GM23248 (cell line): ENCODE data around the gene ASMT. TPM values are rescaled to one million over a fixed set of nuclear protein-coding genes. Genes with fewer than 3 reads are reported as not detected.
"Not testable (repeated sequence)": the region's sequence is repeated elsewhere in the genome, so short reads cannot be mapped to it uniquely, and the experiment has no call there.

Experiments used
- DNase-seq: peaks from one replicate; pipeline ENCODE4 v3.0.0-alpha.2; 2015
- H2AFZ ChIP-seq: fragments of 200-600 bp; sonication (generic); 2 replicates; pipeline ENCODE4 v1.6.1; 2016; ENCODE audit warnings: antibody characterized with exemption
- H3F3A ChIP-seq: fragments of 200-600 bp; sonication (generic); 2 replicates; pipeline ENCODE4 v1.6.1; 2016; ENCODE audit warnings: mild to moderate bottlenecking, antibody characterized with exemption, mixed run types; ENCODE audit not compliant: insufficient read depth
- H3K27ac ChIP-seq: fragments of 200-600 bp; sonication (generic); 2 replicates; pipeline ENCODE4 v1.5.1; 2016; ENCODE audit warnings: mild to moderate bottlenecking
- H3K27me3 ChIP-seq: fragments of 200-600 bp; sonication (generic); replicated peaks from 2 replicates; pipeline ENCODE4 v1.6.1; 2016; ENCODE audit warnings: mild to moderate bottlenecking; ENCODE audit not compliant: insufficient read depth
- H3K36me3 ChIP-seq: fragments of 200-600 bp; sonication (generic); 2 replicates; pipeline ENCODE4 v1.6.1; 2016; ENCODE audit warnings: low read depth, mild to moderate bottlenecking
- H3K4me1 ChIP-seq: fragments of 200-600 bp; sonication (generic); 2 replicates; pipeline ENCODE4 v1.6.1; 2016; ENCODE audit warnings: mild to moderate bottlenecking; ENCODE audit not compliant: insufficient read depth
- H3K4me2 ChIP-seq: fragments of 200-600 bp; sonication (generic); one replicate; pipeline ENCODE4 v1.6.1; 2016; ENCODE audit warnings: mild to moderate bottlenecking; ENCODE audit not compliant: unreplicated experiment
- H3K4me3 ChIP-seq: fragments of 200-600 bp; sonication (generic); 2 replicates; pipeline ENCODE4 v1.5.1; 2016; ENCODE audit warnings: mild to moderate bottlenecking
- H3K79me2 ChIP-seq: fragments of 200-600 bp; sonication (generic); 2 replicates; pipeline ENCODE4 v1.6.1; 2016; ENCODE audit warnings: mild to moderate bottlenecking; ENCODE audit not compliant: insufficient read depth
- H3K9ac ChIP-seq: fragments of 200-600 bp; sonication (generic); 2 replicates; pipeline ENCODE4 v1.6.1; 2016; ENCODE audit warnings: mild to moderate bottlenecking
- H3K9me2 ChIP-seq: fragments of 200-600 bp; sonication (generic); 2 replicates; pipeline ENCODE4 v1.6.1; 2016; ENCODE audit warnings: mixed run types, mild to moderate bottlenecking, moderate library complexity; ENCODE audit not compliant: insufficient read depth
- H3K9me3 ChIP-seq: fragments of 200-600 bp; sonication (generic); one replicate; pipeline ENCODE4 v1.6.1; 2017; ENCODE audit warnings: low read depth
- H4K20me1 ChIP-seq: fragments of 200-600 bp; sonication (generic); 2 replicates; pipeline ENCODE4 v1.6.0; 2016; ENCODE audit not compliant: insufficient read depth
- EZH2 ChIP-seq: fragments of 200-600 bp; sonication (generic); IDR thresholded peaks from 2 replicates; pipeline ENCODE4 v1.6.1; 2018; ENCODE audit warnings: antibody characterized with exemption, mild to moderate bottlenecking; ENCODE audit not compliant: insufficient read depth, poor library complexity, severe bottlenecking
- EZH2phosphoT487 ChIP-seq: fragments of 200-600 bp; sonication (generic); IDR thresholded peaks from 2 replicates; pipeline ENCODE4 v1.6.1; 2018; ENCODE audit warnings: antibody characterized with exemption, moderate library complexity, mild to moderate bottlenecking, low read depth; ENCODE audit not compliant: insufficient read depth
- WGBS, 2 experiments: methylation state at CpG; one replicate each; pipeline ENCODE4 v1.1.6; 2015 to 2017; ENCODE audit warnings: low lambda C conversion rate in 2 of 2, low coverage in 1 of 2; ENCODE audit errors: missing lambda C conversion rate in 2 of 2; 5-methylcytosine and 5-hydroxymethylcytosine counted together
- in situ Hi-C: fragments of 300-500 bp; cut with MboI; formaldehyde crosslinking; loops from 2 replicates; pipeline ENCODE4 v1.15.0; 2020
- polyA plus RNA-seq: library from polyadenylated mRNA; unstranded; fragments of >200 nt; fragmentation: Nextera tagmentation; extraction: Ambion mirVana; gene quantifications from 2 replicates; pipeline ENCODE4 v1.2.1, GENCODE V29; 2016
- total RNA-seq: library from RNA; depleted of rRNA; stranded (reverse); fragments of >200 nt; shearing (Covaris generic); gene quantifications from 2 replicates; pipeline ENCODE4 v1.2.3, GENCODE V29; 2014

The ASMT gene
- total and polyA plus RNA-seq, 2 experiments from 2014 or later = not detected

DNA sequence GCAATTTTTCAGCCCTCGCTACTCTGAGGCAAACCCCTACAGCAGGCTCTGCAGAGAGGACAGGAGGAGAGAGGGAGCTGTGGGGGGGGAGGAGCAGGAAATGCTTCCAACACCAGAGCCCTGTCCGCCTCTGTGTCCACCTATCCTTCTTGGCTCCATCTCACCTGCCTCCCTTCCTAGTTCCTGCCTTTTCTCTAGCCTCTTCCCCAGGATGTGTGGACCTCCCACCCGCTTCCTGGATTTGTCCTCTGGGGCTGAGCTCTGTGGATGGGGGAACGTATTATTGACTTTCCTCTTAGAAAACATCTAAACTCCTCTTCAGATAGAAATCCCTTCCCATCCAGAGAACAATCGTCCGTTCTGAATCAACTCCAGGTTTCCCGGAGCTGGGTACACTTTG, 14.4 kb downstream of the ASMT start:
- Histone ChIP-seq H3K36me3 (no peaks in the 10 kb centered on the region), H3K9me2 (no peaks in the 10 kb centered on the region), H3F3A (no peaks in the 10 kb centered on the region), H4K20me1 (no peaks in the 10 kb centered on the region), H3K9me3 (no peaks in the 10 kb centered on the region), H3K27ac (no peak overlapping the region), H3K4me3 (no peak overlapping the region), H3K9ac (no peak overlapping the region), H3K27me3 (no peaks in the 10 kb centered on the region), H2AFZ (no peak overlapping the region), H3K4me2 (no peak overlapping the region), H3K4me1 (no peaks in the 10 kb centered on the region), H3K79me2 (no peaks in the 10 kb centered on the region)
- WGBS, 2 experiments = 47 to 53% methylated on average over 7 of the region's 7 CpGs
- in situ Hi-C loops = no loop called here
- no peak for TF ChIP-seq EZH2phosphoT487
- TF ChIP-seq EZH2 = no peak
- no peak for DNase-seq

DNA sequence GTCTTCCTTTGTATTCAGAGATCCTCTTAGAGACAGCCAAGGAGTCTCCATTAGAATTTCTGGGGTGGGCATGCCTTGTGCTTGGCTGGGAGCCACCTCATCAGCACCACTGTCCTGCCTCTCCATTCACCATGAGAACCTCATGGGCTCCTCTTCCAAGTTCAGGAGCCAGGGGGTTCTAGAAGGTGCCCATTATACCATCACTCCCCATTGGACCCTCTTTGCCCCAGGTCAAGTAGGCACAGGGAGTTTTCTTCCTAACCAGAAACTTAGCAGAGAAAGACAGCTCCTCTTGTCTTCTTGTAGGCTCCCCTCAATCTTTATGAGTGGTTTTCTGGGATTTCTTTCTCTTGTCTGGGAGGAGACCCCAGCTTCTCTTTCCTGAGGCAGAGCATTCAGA, 31.1 kb downstream of the ASMT start:
- DNase-seq = no peak
- in situ Hi-C loops = loop anchor here (10.0 kb wide), 1 partner anchor 949 kb away; no protein-coding TSS in a partner anchor
- TF ChIP-seq EZH2phosphoT487 (no peak), EZH2 (no peak)
- Histone ChIP-seq H3K4me1 (no peaks in the 10 kb centered on the region), H4K20me1 (no peaks in the 10 kb centered on the region), H3K79me2 (no peaks in the 10 kb centered on the region), H3K9me3 (no peaks in the 10 kb centered on the region), H3K4me3 (no peak overlapping the region), H3K9me2 (no peaks in the 10 kb centered on the region), H2AFZ (no peak overlapping the region), H3F3A (no peaks in the 10 kb centered on the region), H3K4me2 (no peak overlapping the region), H3K27me3 (no peaks in the 10 kb centered on the region), H3K27ac (no peak overlapping the region), H3K36me3 (no peaks in the 10 kb centered on the region), H3K9ac (no peak overlapping the region)

DNA sequence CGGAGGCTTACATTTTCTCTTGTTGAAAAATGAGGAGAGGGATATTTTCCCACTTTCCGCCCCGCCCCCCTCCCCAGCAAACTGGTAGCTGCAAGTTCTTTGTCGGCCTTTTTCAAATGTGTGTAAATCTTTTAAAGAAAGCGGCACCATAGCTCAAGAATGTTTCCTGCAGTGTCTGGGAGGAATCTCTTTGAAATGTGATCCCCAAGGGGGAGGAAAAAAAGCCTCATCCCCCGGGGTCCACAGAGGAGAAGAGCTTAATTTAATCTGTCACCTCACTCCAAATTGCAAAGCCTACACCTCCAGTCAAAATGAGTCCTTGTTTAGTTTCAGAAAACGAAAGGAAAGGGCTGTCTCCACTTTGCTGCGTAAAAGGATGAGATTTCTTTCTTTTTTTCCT, 34.8 kb downstream of the ASMT start:
- H3K9ac ChIP-seq = peak overlapping the region; percentile 47; the same call in 1 of the 2 replicates

GRCh38 chrX:1652011-1652811, 37.4 kb downstream of the ASMT start:
- 49 to 56% methylated on average over 25 of the region's 25 CpGs for WGBS, 2 experiments
- H4K20me1 ChIP-seq, H3K4me1 ChIP-seq, H3K4me3 ChIP-seq, in situ Hi-C loops, H2AFZ ChIP-seq, H3K9me2 ChIP-seq, H3K9ac ChIP-seq, H3K36me3 ChIP-seq, H3K27ac ChIP-seq, H3F3A ChIP-seq, H3K4me2 ChIP-seq, H3K9me3 ChIP-seq, H3K79me2 ChIP-seq, H3K27me3 ChIP-seq: not testable (repeated sequence)
- peak; percentile 56 for DNase-seq

More for the DNA sequence above, 34.8 kb downstream of the ASMT start:
- TF ChIP-seq EZH2 = no peak
- TF ChIP-seq EZH2phosphoT487 = no peak
- H3K9me2 ChIP-seq = no peaks in the 10 kb centered on the region
- H3K79me2 ChIP-seq = no peaks in the 10 kb centered on the region
- H4K20me1 ChIP-seq = no peaks in the 10 kb centered on the region
- peak overlapping the region; percentile 71 for H3K4me3 ChIP-seq
- in situ Hi-C loops = loop anchor here (10.0 kb wide), 1 partner anchor 945 kb away; no protein-coding TSS in a partner anchor
- H3K4me2 ChIP-seq = peak overlapping the region; percentile 85
- no peaks in the 10 kb centered on the region for H3K4me1 ChIP-seq
- H3K27me3 ChIP-seq = no peaks in the 10 kb centered on the region
- H3K27ac ChIP-seq = no peak overlapping the region
- no peaks in the 10 kb centered on the region for H3K36me3 ChIP-seq
- peak overlapping the region; percentile 83 for H2AFZ ChIP-seq
- H3F3A ChIP-seq = no peaks in the 10 kb centered on the region
- peak; percentile 17 for DNase-seq
- H3K9me3 ChIP-seq = no peaks in the 10 kb centered on the region
- WGBS, 2 experiments = 3 to 5% methylated on average over 8 of the region's 8 CpGs
